Pancreas (tissue), 10 donors: ENCODE data around the gene HSD17B14. TPM values are rescaled to one million over a fixed set of nuclear protein-coding genes. Genes with fewer than 3 reads are reported as not detected.

Experiments
- ATAC-seq, 4 donors: fragments of 200-7000 bp; cut with Tn5 transposase; one replicate each; pipeline versions ENCODE4 v1.8.0 to v1.9.1; 2020; ENCODE audit warnings: mild to moderate bottlenecking in 4 of 4, moderate library complexity in 4 of 4
- DNase-seq, 6 donors: peaks; one replicate each; pipeline ENCODE4 v3.0.0-alpha.2; 2020
- FAIRE-seq: peaks from 2 replicates; lab custom pipeline; 2012; peaks lifted over from hg19 to GRCh38; lab: Jason Lieb, UNC
- H3K27ac ChIP-seq, 4 donors: fragments of 200-600 bp; sonication (generic); 1 replicate in 3 of 4; 2 replicates in 1 of 4; pipeline versions ENCODE4 v1.5.0 to v1.8.0; 2020
- H3K27me3 ChIP-seq, 4 donors: fragments of 200-600 bp; one replicate each; pipeline ENCODE4 v1.8.0; 2021
- H3K36me3 ChIP-seq, 3 donors: fragments of 200-600 bp; sonication (generic) in 1 of 3; one replicate each; pipeline versions ENCODE4 v1.5.0 to v1.8.0; 2020 to 2021
- H3K4me1 ChIP-seq, 3 donors: fragments of 200-600 bp; one replicate each; pipeline ENCODE4 v1.8.0; 2021
- H3K4me3 ChIP-seq, 4 donors: fragments of 200-600 bp; sonication (generic) in 2 of 4; one replicate each; pipeline versions ENCODE4 v1.5.0 to v1.8.0; 2020 to 2021
- H3K9me3 ChIP-seq, 4 donors: fragments of 200-600 bp; one replicate each; pipeline ENCODE4 v1.8.0; 2021
- WGBS, 2 donors: extraction: QIAGEN DNeasy Blood & Tissue Kit; methylation state at CpG; one replicate each; pipeline ENCODE4 v1.1.7; 2013; 5-methylcytosine and 5-hydroxymethylcytosine counted together
- intact Hi-C, 3 donors: fragments of 100-400 bp; cut with DNase I; formaldehyde crosslinking; loops; one replicate each; pipeline versions ENCODE4 v1.11.1 to v1.14.2; 2022
- polyA plus RNA-seq, 2 donors: library from polyadenylated mRNA; stranded (reverse); fragments of 200-250 nt; gene quantifications; one replicate each; pipeline ENCODE4 v1.2.3, GENCODE V29; 2013
- total RNA-seq, 6 donors: library from RNA; stranded (reverse); fragmentation: NEBNext Ultra II Directional in 4 of 6; extraction: Animal tissue kit (Norgen Biotek cat#: 25700) in 4 of 6; gene quantifications; one replicate each; pipeline versions ENCODE4 v1.2.1 to v1.2.4, GENCODE V29; 2021 to 2023
- TF ChIP-seq, protein P1 (sequence below), 4 donors: fragments of 200-600 bp; sonication (generic) in 3 of 4; IDR thresholded peaks; one replicate each; pipeline versions ENCODE4 v1.5.0 to v1.8.0; 2021; ENCODE audit warnings: antibody characterized with exemption in 4 of 4
- donor health status: healthy with polysubstance abuse.
- donor health status: DM: no; HTN: no; CAD: no; lungs with moderate emphysema.
- donor health status: DM: no; HTN: no; CAD: no.
- donor health status: control.
- donor health status: control.
- donor health status: Bipolar disorder and iron deficiency.
- donor health status: DM: yes; HTN: yes; CAD: no.
- donor health status: DM: no; HTN: no; CAD: no.
- donor health status: DM: no; HTN: no; CAD: no.
- donor health status: DM: yes; HTN: yes; CAD: no.

The HSD17B14 gene
- total and polyA plus RNA-seq, 8 donors = 0.69 to 25.4 (median 2.8) TPM

DNA sequence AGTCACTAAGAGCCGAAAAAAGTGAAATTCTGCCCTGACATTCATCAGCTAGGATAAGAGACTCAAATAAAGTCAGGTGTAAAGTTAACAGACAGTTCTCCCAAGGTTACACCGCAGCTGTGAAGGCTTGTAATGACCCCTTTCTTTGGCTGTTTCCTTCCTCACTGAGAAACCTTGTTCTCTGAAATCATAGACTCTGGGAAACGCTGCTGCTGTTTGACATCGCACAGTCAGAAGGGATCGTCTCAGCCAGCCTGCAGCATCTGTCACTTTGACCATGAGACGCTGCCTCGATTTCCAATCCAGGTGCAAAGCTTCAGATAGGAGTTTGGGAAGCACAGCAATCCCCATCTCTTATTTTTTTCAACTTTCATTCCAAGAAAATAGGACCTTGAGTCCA lies 26.1 kb downstream of the HSD17B14 start:
- 3 to 5% methylated on average over 7 of the region's 7 CpGs for WGBS, 2 donors
- no peaks in the 10 kb centered on the region for H3K27me3 ChIP-seq
- H3K4me3 ChIP-seq = peak overlapping the region; percentile 51 to 69 (median 56)
- DNase-seq (no peak), FAIRE-seq (no peak), ATAC-seq (no peak)
- no peaks in the 10 kb centered on the region for H3K9me3 ChIP-seq
- peaks cover 5 to 12% (median 8%) of the 10 kb centered on the region in 3 donors for H3K4me1 ChIP-seq
- H3K36me3 ChIP-seq = no peaks in the 10 kb centered on the region
- TF ChIP-seq, protein P1, sequence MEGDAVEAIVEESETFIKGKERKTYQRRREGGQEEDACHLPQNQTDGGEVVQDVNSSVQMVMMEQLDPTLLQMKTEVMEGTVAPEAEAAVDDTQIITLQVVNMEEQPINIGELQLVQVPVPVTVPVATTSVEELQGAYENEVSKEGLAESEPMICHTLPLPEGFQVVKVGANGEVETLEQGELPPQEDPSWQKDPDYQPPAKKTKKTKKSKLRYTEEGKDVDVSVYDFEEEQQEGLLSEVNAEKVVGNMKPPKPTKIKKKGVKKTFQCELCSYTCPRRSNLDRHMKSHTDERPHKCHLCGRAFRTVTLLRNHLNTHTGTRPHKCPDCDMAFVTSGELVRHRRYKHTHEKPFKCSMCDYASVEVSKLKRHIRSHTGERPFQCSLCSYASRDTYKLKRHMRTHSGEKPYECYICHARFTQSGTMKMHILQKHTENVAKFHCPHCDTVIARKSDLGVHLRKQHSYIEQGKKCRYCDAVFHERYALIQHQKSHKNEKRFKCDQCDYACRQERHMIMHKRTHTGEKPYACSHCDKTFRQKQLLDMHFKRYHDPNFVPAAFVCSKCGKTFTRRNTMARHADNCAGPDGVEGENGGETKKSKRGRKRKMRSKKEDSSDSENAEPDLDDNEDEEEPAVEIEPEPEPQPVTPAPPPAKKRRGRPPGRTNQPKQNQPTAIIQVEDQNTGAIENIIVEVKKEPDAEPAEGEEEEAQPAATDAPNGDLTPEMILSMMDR (IDR thresholded peaks at IDR 0.05) = no peak
- intact Hi-C loops = no loop called here
- peak overlapping the region; percentile 88 to 95 (median 90) for H3K27ac ChIP-seq

DNA sequence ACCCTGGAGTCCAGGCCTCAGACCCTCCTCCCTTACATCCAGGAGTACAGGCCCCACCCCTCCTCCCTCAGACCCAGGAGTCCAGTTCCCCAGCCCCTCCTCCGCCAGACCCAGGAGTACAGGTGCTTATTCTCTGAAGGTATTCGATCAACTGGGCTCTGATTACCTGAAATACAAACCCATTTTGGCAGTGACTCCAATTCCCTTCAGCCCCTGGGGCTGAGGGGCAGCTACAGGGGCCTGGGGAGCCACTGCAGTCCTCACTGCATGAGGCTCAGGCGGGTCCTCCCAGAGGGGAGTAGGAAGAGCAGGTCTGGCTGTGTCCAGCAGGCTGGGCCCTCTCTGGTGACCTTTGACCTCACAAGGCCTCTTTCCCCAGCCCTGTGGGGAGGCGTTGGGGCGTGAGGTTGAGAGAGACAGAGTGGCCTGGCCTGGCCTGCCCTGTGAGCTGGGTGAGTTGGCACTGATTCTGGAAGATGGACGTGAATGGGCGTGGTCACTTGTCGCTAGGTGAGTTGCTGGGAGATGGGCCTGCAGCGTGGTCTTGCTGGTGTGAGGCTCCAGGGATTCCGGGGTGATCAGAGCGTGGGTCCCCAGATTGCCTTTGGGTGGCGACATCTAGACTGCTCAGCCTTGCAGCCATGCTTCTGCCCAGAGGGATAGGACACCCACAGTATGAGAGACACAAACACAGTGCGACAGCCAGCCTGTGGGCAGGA lies 28.5 kb downstream of the HSD17B14 start:
- H3K27me3 ChIP-seq = no peaks in the 10 kb centered on the region
- WGBS, 2 donors = 53% methylated on average over 13 of the region's 13 CpGs
- H3K4me3 ChIP-seq = no peak overlapping the region
- H3K9me3 ChIP-seq = no peaks in the 10 kb centered on the region
- no peak for ATAC-seq
- peak overlapping the region in 1 of 4 donors; percentile 18 for H3K27ac ChIP-seq
- no peaks in the 10 kb centered on the region for H3K36me3 ChIP-seq
- peaks cover 0 to 6% (median 3%) of the 10 kb centered on the region in 3 donors for H3K4me1 ChIP-seq
- no peak for FAIRE-seq
- intact Hi-C loops = no loop called here
- TF ChIP-seq, protein P1 (IDR thresholded peaks at IDR 0.05) = no peak
- no peak for DNase-seq

DNA sequence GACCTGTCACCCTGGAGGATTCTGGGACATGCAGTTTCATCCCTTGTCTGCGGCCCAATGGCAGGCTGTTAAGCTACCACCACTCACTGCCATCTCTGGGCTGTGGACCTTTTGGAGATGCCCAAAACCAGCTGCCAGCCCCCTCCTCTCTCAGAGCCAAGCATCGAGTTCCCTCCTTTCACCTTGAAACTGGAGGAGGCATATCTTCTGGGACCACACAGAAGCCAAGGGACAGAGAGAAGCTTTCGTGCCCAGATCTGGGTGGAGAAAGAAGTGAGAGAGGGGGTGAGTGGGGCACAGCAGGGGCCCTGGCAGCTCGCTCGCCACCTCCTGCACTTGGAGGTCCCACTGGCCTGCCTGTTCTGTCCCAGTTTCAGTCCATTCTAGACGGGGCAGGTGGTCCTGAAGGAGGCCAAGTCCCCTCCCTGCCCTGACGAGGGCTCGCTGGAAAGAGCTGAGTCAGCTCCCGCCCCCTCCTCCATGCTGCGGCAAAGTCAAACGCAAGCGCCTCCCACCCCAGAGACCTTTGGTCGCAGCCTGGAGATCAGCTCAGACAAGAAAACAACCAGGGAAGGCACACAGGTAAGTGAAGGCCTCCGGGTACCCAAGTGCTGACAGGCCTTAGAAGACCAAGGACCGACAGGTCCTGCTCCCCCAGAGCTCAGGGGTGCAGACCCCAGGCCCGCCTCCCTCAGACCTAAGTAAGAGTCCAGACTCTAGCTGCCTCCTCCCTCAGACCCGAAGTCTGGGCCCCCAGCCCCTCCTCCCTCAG lies 29.3 kb downstream of the HSD17B14 start:
- no peak for FAIRE-seq
- no peak overlapping the region for H3K4me3 ChIP-seq
- intact Hi-C loops = no loop called here
- WGBS, 2 donors = 50 to 51% methylated on average over 17 of the region's 17 CpGs
- no peaks in the 10 kb centered on the region for H3K27me3 ChIP-seq
- no peak for DNase-seq
- H3K4me1 ChIP-seq = peaks cover 0 to 3% (median 3%) of the 10 kb centered on the region in 3 donors
- no peaks in the 10 kb centered on the region for H3K36me3 ChIP-seq
- peak overlapping the region in 2 of 4 donors; percentile 12 to 18 for H3K27ac ChIP-seq
- no peaks in the 10 kb centered on the region for H3K9me3 ChIP-seq
- peak; percentile 17 to 46 (median 44) for ATAC-seq
- TF ChIP-seq, protein P1 (IDR thresholded peaks at IDR 0.05) = no peak

DNA sequence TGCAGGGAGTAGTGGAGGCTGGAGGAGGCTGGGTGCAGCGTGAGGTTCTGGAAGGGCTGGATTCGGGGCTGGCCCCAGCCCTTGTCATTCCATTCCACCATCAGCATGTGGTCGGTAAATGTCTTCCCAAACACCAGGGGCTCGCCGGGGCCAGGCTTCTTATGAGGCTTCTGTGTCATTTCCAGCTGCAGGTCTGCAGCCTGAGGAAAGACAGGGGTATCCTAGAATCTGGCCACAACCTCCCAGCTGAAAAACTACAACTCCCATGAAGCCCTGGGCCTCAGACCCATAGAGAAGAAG lies 29.8 kb downstream of the HSD17B14 start:
- FAIRE-seq = no peak
- Histone ChIP-seq H3K9me3 (no peaks in the 10 kb centered on the region), H3K4me1 (peaks cover 0 to 3% (median 3%) of the 10 kb centered on the region in 3 donors), H3K27me3 (no peaks in the 10 kb centered on the region), H3K27ac (no peak overlapping the region), H3K36me3 (no peaks in the 10 kb centered on the region), H3K4me3 (no peak overlapping the region)
- DNase-seq = no peak
- TF ChIP-seq, protein P1 (IDR thresholded peaks at IDR 0.05) = no peak
- ATAC-seq = no peak
- intact Hi-C loops = no loop called here
- 80 to 82% methylated on average over 4 to 5 of the region's 5 CpGs for WGBS, 2 donors
